Measurements from ENCODE around the gene WT1.

The WT1 gene

DNA sequence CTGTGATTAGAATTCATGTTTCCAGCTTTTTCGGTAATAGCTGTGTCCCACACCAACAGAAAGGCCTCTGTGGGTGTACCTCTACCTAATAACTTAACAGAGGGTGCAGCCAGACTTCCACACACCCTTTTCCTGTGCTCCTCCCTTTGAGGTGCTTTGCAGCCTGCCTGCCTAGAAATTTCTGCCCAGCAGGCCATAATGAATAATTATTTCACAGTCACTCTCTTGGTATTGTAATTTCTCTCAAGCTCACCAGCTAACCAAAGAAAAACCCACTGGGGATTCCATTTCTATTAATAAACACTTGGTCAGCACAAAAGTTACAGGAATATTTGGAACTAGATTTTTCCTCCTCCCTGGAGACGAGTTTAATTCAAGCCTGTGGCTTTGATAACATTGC lies 13.3 kb downstream of the WT1 start:
- no peak for DNase-seq (ENCODE audit: low spot score)

DNA sequence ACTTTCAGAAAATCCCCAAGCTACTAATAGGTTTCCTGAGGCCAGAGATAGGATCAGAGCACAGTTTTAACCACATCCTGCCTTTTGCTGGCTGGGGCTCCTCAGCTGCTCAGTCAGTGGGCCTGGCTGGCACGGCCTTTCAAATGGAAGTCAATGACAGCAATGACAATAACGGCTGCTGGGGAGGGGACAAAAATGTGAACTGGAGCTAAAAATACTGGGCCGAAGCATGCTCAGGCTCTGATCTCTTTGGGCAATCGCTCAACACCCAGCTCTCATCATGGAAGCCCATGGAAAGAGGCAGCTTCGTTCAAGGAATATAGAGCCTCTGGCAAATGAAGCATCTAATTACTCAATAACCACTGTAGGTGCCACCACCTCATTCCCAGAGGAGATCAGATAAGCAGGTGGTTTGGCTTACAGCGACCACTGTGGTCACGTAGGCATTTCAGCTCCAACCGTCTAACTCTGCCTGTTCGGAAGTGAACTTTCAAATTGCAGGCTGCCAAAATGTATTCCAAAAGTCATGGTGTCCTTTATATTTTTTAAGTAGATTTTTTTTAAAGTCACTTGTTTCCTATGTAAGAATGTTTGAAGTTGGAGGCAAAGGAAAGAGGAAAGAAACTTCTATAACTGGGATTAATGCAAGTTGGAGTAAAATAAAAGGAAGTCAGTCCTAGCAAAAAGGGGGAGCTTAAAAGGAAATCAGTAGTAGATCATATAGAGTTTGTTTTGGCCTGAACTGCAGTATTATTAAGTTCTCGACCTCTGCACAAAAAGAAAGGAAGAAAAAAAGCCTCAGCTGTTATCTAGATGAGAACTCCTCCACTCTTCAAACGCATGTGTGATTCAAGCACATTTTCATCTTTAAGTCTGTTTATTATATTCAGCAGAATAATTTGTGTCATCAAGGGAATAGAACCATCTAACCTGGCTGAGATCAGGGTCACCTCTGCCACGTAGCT lies 14.1 kb downstream of the WT1 start:
- DNase-seq (ENCODE audit: low spot score) = peak; percentile 61

DNA sequence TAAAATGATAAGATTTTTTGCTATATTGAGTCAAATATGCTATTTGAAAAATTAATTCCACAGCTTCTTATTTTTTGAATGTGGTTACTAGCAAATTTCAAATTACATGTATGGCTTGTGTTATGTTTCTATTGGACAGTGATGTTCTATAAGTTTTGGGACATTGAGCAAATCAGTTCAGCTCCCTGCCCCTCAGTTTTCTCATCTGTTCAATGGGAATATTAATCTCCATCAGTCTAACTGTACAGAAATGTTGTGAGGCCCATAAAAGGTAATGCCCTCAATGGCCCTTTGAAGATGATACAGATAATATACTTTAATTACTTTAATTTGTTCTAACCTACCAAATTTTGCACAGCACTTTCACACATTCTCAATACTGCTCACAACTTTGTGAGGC lies 15.2 kb downstream of the WT1 start:
- no peak for DNase-seq (ENCODE audit: low spot score)

GRCh38 chr11:32418836-32419235 lies 16.5 kb downstream of the WT1 start:
- DNase-seq (ENCODE audit: low spot score) = no peak

DNA sequence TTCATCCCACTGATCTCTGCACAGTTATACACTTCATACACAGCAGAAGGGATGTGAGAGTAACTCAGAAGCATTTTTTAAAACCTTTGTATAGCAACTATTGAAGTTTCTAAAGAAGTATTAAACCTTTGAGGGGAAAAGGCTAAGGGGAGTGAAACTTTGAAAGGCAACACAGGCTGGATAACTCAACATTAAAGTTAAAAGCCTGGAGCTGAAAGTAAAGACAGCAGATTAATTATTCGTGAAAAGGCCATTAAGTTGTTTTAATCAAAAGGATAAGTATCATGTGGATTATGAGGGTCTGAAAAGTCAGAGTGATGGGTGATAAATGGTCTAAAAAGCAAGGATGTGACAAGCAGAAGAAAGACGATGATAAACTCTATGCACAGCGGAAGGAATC lies 17.5 kb downstream of the WT1 start:
- DNase-seq (ENCODE audit: low spot score) = no peak

DNA sequence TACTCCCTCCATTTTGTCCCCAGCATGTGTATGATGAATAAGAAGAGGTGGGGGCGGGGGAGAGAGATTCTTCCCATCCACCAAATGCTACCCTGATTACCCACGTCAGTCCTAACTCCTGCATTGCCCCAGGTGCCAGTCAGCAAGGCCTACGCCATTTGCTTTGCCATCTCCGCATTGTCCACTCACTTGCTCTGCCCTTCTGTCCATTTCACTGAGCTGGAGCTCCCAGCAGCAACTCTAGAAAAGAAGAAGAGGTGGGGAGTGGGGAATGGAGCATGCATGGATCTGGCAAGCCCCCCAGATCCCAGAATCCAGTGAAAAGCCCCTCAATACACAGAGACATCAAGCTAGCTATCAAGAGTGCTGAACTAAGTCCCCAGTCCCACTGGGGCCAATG lies 19.0 kb downstream of the WT1 start:
- DNase-seq (ENCODE audit: low spot score) = no peak

DNA sequence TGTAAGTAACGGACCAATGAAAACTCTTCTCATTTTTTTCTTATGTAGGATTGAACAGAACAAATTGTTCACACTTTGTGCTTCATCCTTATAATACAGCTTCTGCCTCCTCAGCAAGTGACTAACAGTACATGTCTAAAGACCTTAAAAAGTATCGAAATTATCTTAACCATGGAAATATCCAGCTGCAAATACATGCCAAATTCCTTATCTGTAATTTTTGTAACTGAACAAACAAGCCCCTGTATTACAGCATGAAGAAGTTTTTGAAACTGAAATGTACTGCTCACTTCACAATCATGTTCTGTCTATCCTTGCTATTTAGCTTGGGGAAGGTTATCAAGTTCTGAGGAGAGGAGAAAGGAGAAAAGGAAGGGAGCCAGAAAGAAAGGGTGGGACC lies 20.4 kb downstream of the WT1 start:
- DNase-seq (ENCODE audit: low spot score) = no peak

- no peak for DNase-seq (ENCODE audit: low spot score)
Measured at GRCh38 chr11:32411942-32412615, 23.3 kb downstream of the WT1 start.

DNA sequence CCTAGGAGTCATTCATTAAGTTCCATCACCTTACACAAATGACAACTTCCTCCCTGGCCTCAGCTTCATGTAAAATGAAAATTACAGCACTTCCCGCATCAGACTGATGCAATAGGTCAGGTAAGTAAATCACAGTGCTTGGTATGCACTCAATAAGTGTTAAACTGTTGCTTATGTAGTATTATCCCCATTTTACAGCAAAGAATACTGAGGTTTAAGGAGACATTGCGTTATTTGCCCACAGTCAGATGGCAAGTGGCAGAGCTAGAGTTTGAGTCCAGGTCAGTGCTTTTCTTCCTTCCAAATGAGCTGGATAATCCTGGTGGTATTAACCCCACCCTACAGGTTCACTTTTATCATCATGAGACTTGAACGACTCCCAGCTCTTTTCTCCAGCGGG lies 29.7 kb downstream of the WT1 start:
- DNase-seq (ENCODE audit: low spot score) = no peak

DNA sequence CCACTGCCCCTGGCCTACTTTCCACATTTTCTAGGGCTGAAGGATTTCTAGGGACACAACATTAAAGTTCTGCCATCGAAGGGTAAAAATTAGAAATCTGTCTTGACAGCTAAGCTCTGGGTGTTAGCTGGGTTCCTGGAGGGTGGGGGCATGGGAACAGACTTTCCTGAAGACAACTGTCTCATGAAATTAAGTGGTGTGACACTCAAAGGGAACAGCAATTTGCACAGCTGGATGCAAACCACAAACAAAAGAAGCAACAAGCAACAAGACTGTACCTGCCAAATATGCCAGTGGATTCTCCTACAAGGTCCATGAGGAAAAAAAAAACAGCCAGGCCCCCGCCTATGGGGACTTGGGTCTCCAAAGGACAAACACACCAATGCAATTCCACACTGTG lies 32.5 kb downstream of the WT1 start:
- DNase-seq (ENCODE audit: low spot score) = no peak

DNA sequence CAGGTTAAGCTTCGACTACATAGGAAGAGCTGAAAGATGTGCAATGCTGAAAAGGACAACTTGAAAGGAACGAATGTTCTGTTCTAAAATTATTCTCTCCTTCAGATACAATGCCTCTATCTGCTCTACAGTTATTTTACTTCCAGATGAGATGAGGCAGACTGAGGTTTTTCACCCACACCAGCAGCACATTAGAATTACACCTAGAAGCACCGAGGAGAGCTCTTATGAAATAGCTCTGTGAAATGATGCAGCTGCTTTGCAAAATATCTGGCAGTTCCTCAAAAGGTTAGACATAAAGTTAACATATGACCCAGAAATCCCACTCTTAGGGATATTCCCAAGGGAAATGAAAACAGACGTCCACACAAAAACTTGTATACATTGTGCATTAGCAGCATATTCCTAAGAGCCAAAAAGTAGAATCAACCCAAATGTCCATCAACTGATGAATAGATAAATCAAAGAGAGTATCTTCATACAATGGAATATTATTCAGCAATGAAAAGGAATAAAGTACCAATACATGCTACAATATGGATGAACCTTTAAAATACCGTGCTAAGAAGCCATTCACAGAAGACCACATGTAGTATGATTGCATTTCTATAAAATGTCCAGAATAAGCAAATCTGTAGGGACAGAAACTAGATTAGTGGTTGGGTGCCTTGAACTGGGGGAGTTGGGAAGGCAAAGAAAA lies 34.5 kb downstream of the WT1 start:
- DNase-seq (ENCODE audit: low spot score) = no peak

DNA sequence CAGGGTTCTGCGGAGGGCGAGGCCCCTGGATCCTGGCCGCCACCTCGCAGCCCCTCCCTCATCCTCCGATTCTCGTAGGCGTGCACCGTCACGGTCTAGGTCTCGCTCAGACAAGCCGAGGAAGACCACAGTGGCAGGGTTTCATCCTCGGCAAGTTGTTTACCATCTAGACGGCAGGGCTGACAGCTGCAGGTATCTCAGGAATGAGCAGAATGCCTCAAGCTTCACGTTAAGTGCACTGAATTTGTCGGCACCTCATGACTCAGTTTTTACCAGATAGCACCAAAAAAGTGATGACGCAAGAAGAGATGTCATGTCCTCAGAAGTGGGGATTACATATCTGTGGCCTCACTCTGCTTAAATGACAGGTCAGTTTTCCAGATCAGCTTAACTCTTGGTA lies 35.1 kb downstream of the WT1 start:
- DNase-seq (ENCODE audit: low spot score) = no peak

GRCh38 chr11:32396991-32397390 lies 38.3 kb downstream of the WT1 start:
- no peak for DNase-seq (ENCODE audit: low spot score)

GRCh38 chr11:32396331-32396730 lies 39.0 kb downstream of the WT1 start:
- DNase-seq (ENCODE audit: low spot score) = no peak

DNA sequence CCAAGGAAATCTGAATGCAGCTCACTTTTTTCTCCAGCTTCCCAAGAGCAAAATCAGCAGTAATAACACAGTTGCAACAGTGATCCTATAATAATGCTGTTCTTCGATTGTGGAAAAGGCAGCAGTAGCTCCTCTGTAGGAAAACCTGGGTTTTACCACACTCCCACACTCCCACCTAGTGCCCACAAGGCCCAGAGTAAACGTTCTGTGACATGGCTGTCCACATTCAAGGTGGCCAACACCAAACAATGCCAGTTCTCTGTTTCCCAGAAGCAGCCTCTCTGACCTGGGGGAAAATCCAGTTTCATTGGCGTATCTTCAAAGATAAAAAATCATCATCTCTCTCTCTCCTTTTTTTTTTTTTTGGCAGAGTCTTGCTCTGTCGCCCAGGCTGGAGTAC lies 40.2 kb downstream of the WT1 start:
- no peak for DNase-seq (ENCODE audit: low spot score)

GRCh38 chr11:32392840-32393239 lies 42.5 kb downstream of the WT1 start:
- no peak for DNase-seq (ENCODE audit: low spot score)

DNA sequence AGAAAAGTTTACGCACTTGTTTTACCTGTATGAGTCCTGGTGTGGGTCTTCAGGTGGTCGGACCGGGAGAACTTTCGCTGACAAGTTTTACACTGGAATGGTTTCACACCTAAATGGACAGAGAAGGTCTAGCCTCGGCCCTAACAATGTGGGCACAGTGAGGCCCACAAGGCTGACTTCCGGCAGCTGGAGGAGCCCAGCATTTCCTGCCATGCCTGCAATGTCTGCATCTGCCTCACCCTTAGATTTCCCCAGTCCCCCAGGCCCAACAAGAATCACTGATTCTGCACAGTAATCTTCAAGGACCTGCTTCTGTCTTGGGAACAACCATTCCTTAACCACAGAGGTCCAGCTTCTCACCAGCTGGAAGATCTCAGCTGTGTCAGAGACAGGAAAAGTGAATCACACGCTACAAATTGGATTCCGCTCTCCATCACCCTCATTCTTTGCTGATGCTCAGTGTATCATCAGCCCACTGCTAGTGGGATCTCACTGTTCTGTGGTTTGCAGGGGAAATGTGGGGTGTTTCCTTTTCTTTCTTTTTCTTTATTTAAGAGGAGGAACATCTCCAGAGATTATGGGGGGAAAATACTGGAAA lies 43.3 kb downstream of the WT1 start:
- DNase-seq (ENCODE audit: low spot score) = no peak

- DNase-seq (ENCODE audit: low spot score) = no peak
Measured at GRCh38 chr11:32391479-32391878, 43.9 kb downstream of the WT1 start.

GRCh38 chr11:32390712-32391111 lies 44.6 kb downstream of the WT1 start:
- DNase-seq (ENCODE audit: low spot score) = no peak

- no peak for DNase-seq (ENCODE audit: low spot score)
Measured at GRCh38 chr11:32388871-32389770, 46.2 kb downstream of the WT1 start.

DNA sequence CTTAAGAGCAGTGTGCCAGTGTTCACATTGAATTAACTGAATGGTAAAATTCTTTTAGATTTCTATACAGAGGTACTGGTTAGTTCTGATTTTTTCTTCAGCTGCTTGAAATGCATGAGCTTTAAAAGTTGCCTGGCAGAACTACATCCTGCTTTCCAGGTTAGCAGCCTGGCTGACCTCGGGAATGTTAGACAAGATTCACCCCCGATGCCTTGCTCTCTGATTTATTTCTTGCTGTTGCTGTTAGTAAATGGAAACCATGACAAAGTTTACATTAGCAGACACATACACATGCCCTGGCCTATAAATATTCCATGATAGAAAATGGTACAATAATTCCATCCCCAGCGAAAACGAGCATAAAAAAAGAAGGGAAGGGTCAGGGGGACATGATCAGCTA lies 47.0 kb downstream of the WT1 start:
- DNase-seq (ENCODE audit: low spot score) = no peak

All from activated CD4-positive, alpha-beta T cell treated with anti-CD3 and anti-CD28 coated beads, Interleukin-2, Interleukin-4, amounts not matched to agents 100 ng/mL and 50 ng/mL, durations not matched to agents 16 hours and 8 hours (primary cell).